HCT116 (cell line): ENCODE data around the gene MEI1. TPM values are rescaled to one million over a fixed set of nuclear protein-coding genes. Genes with fewer than 3 reads are reported as not detected.

Source experiments
- ATAC-seq: fragments of 200-7000 bp; cut with Tn5 transposase; 2 replicates; pipeline ENCODE4 v1.9.1; 2020; ENCODE audit warnings: mild to moderate bottlenecking, moderate library complexity
- BruUV-seq: library from RNA; stranded (reverse); fragments of 400-500 nt; replicated peaks from 2 replicates; lab custom pipeline; 2021; lab: Mats Ljungman, UMichigan
- CTCF ChIA-PET: fragments of 300-600 bp; sonication (Branson Sonifier 250); formaldehyde crosslinking; loops from one replicate; lab custom pipeline; 2021; ENCODE audit warnings: antibody characterized with exemption; lab: Charles Lee
- POLR2A ChIA-PET: fragments of 300-600, 350-600 bp; sonication (Branson Sonifier 250); formaldehyde crosslinking; loops from one replicate; lab custom pipeline; 2021; ENCODE audit warnings: antibody characterized with exemption; lab: Charles Lee
- RAD21 ChIA-PET, 2 experiments: fragments of 300-600 bp; sonication (Branson Sonifier 250); formaldehyde crosslinking; loops; one replicate each; lab custom pipeline; 2023; ENCODE audit warnings: low total read pairs in 2 of 2; ENCODE audit not compliant: uncharacterized antibody in 2 of 2, unreplicated experiment in 2 of 2, low non-redundant PET in 1 of 2; lab: Charles Lee
- DNase-seq: peaks from one replicate; pipeline ENCODE4 v3.0.0-alpha.2; 2010; ENCODE audit warnings: low read depth, low spot score
- H2AFZ ChIP-seq: fragments of 200-600 bp; shearing (Covaris generic), sonication (generic); 2 replicates; pipeline ENCODE4 v1.6.1; 2017; ENCODE audit warnings: low read depth, mixed run types, mixed read lengths, antibody characterized with exemption, low read length; ENCODE audit not compliant: poor library complexity, severe bottlenecking
- H3K27ac ChIP-seq: 2 replicates; pipeline ENCODE4 v1.5.1; 2012; ENCODE audit warnings: low read depth, low read length
- H3K27me3 ChIP-seq: fragments of 200-600 bp; sonication (generic); 2 replicates; pipeline ENCODE4 v1.6.1; 2016; ENCODE audit warnings: mixed run types, low read length, mixed read lengths; ENCODE audit not compliant: insufficient read depth
- H3K36me3 ChIP-seq, 2 experiments: fragments of 200-500 bp in 1 of 2; fragments of 200-600 bp in 1 of 2; sonication (Bioruptor generic) in 1 of 2; sonication (generic) in 1 of 2; 2 replicates each; pipeline versions ENCODE4 v1.5.1 to v1.6.1; 2014 to 2016; ENCODE audit warnings: low read length in 2 of 2, inconsistent platforms in 1 of 2, mixed read lengths in 1 of 2, mixed run types in 1 of 2; ENCODE audit not compliant: insufficient read depth in 2 of 2, control insufficient read depth in 1 of 2
- H3K4me1 ChIP-seq, 2 experiments: fragments of 200-600 bp in 1 of 2; sonication (generic) in 1 of 2; 2 replicates each; pipeline versions ENCODE4 v1.5.1 to v1.6.1; 2012 to 2017; ENCODE audit warnings: low read length in 2 of 2, inconsistent platforms in 1 of 2, mild to moderate bottlenecking in 1 of 2, mixed read lengths in 1 of 2, mixed run types in 1 of 2, moderate library complexity in 1 of 2; ENCODE audit not compliant: insufficient read depth in 2 of 2, control insufficient read depth in 1 of 2
- H3K4me2 ChIP-seq: fragments of 200-600 bp; sonication (generic); 2 replicates; pipeline ENCODE4 v1.6.1; 2017; ENCODE audit warnings: mixed run types, low read length, mixed read lengths
- H3K4me3 ChIP-seq, 2 experiments: fragments of 200-600 bp in 1 of 2; sonication (generic) in 1 of 2; replicated peaks in 1 of 2; 2 replicates each; pipeline ENCODE4 v1.5.1; 2011 to 2016; ENCODE audit warnings: low read length in 2 of 2, control low read depth in 1 of 2, low read depth in 1 of 2, mild to moderate bottlenecking in 1 of 2, mixed read lengths in 1 of 2, mixed run types in 1 of 2
- H3K79me2 ChIP-seq: fragments of 200-600 bp; sonication (generic); 2 replicates; pipeline ENCODE4 v1.6.1; 2017; ENCODE audit warnings: mild to moderate bottlenecking, mixed run types, low read length, moderate library complexity, mixed read lengths; ENCODE audit not compliant: insufficient read depth
- H3K9ac ChIP-seq: fragments of 200-600 bp; sonication (generic); 2 replicates; pipeline ENCODE4 v1.6.1; 2016; ENCODE audit warnings: low read length, mixed read lengths
- H3K9me2 ChIP-seq: fragments of 200-600 bp; sonication (generic), shearing (Covaris generic); 2 replicates; pipeline ENCODE4 v1.6.1; 2017; ENCODE audit warnings: mixed run types, mild to moderate bottlenecking, moderate library complexity; ENCODE audit not compliant: insufficient read depth
- H3K9me3 ChIP-seq, 2 experiments: fragments of 200-500 bp in 1 of 2; fragments of 200-600 bp in 1 of 2; sonication (Bioruptor generic) in 1 of 2; sonication (generic) in 1 of 2; 2 replicates each; pipeline ENCODE4 v1.6.1; 2014 to 2017; ENCODE audit warnings: low read length in 2 of 2, mixed read lengths in 2 of 2, inconsistent platforms in 1 of 2, low read depth in 1 of 2, mild to moderate bottlenecking in 1 of 2, mixed run types in 1 of 2, moderate library complexity in 1 of 2; ENCODE audit not compliant: control insufficient read depth in 1 of 2, insufficient read depth in 1 of 2
- H4K20me1 ChIP-seq: fragments of 200-600 bp; sonication (generic), shearing (Covaris generic); 2 replicates; pipeline ENCODE4 v1.6.1; 2017; ENCODE audit warnings: mixed run types, mild to moderate bottlenecking, moderate library complexity; ENCODE audit not compliant: insufficient read depth
- CBX3 ChIP-seq: IDR thresholded peaks from 2 replicates; pipeline ENCODE4 v1.6.1; 2012; ENCODE audit warnings: low read depth
- CEBPB ChIP-seq: IDR thresholded peaks from 2 replicates; pipeline ENCODE4 v1.6.1; 2012; ENCODE audit warnings: low read depth
- CTCF ChIP-seq, 3 experiments: fragments of 200-600 bp in 1 of 3; sonication (generic) in 1 of 3; IDR thresholded peaks in 2 of 3; conservative IDR thresholded peaks in 1 of 3; 2 replicates each; pipeline ENCODE4 v1.5.1; 2012 to 2017; ENCODE audit warnings: low read depth in 2 of 3, low read length in 2 of 3, antibody characterized with exemption in 1 of 3, borderline replicate concordance in 1 of 3, control low read depth in 1 of 3, mild to moderate bottlenecking in 1 of 3, mixed read lengths in 1 of 3, mixed run types in 1 of 3, moderate library complexity in 1 of 3; ENCODE audit not compliant: insufficient read depth in 1 of 3
- EGR1 ChIP-seq: IDR thresholded peaks from 2 replicates; pipeline ENCODE4 v1.6.1; 2012; ENCODE audit warnings: low read depth
- EZH2 ChIP-seq: fragments of 200-600 bp; sonication (generic); IDR thresholded peaks from 2 replicates; pipeline ENCODE4 v1.6.1; 2017; ENCODE audit warnings: antibody characterized with exemption, mixed run types
- FOSL1 ChIP-seq: IDR thresholded peaks from 2 replicates; pipeline ENCODE4 v1.6.1; 2012; ENCODE audit warnings: low read depth
- JUND ChIP-seq: IDR thresholded peaks from 2 replicates; pipeline ENCODE4 v1.6.1; 2012
- POLR2AphosphoS5 ChIP-seq: IDR thresholded peaks from 2 replicates; pipeline ENCODE4 v1.6.1; 2011; ENCODE audit warnings: mild to moderate bottlenecking, low read depth, low read length, moderate library complexity
- RAD21 ChIP-seq: IDR thresholded peaks from 2 replicates; pipeline ENCODE4 v1.6.1; 2012; ENCODE audit warnings: low read depth, mild to moderate bottlenecking
- REST ChIP-seq: IDR thresholded peaks from 2 replicates; pipeline ENCODE4 v1.6.1; 2012; ENCODE audit warnings: low read depth
- ZBTB33 ChIP-seq: IDR thresholded peaks from 2 replicates; pipeline ENCODE4 v1.6.1; 2011; ENCODE audit warnings: mild to moderate bottlenecking, low read length, moderate library complexity; ENCODE audit not compliant: insufficient replicate concordance; ENCODE audit errors: extremely low read depth
- ZFX ChIP-seq: fragments of 450-650 bp; IDR thresholded peaks from 2 replicates; pipeline ENCODE4 v1.6.1; 2017
- intact Hi-C: fragments of 100-400 bp; cut with micrococcal nuclease; formaldehyde crosslinking; loops from 2 replicates; pipeline ENCODE4 v1.10.0; 2022
- total RNA-seq: library from RNA; stranded (reverse); gene quantifications from one replicate; pipeline ENCODE4 v1.2.1, GENCODE V29; 2021; ENCODE audit not compliant: unreplicated experiment

Gene MEI1
- total RNA-seq, 1 experiment from 2014 or later, result 0.64 TPM

- Histone ChIP-seq H3K9me3 (no peaks in the 10 kb centered on the region), H3K27ac (no peak overlapping the region), H3K4me2 (no peak overlapping the region), H3K4me1 (peaks cover 0 to 13% of the 10 kb centered on the region in 2 experiments; a peak in 2 of 4 replicates), H3K4me3 (no peak overlapping the region), H3K9me2 (no peaks in the 10 kb centered on the region), H4K20me1 (no peaks in the 10 kb centered on the region), H3K36me3 (no peaks in the 10 kb centered on the region), H3K79me2 (no peaks in the 10 kb centered on the region), H2AFZ (no peak overlapping the region), H3K9ac (no peak overlapping the region), H3K27me3 (no peaks in the 10 kb centered on the region)
- intact Hi-C loops, result no loop called here
- RAD21 ChIA-PET, result no interaction called here
- no peak for TF ChIP-seq RAD21
- no peak for TF ChIP-seq EGR1
- TF ChIP-seq ZBTB33, result no peak
- TF ChIP-seq EZH2, result no peak
- no peak for TF ChIP-seq POLR2AphosphoS5
- TF ChIP-seq FOSL1, result no peak
- no peak for TF ChIP-seq CBX3
- no peak for TF ChIP-seq ZFX
- TF ChIP-seq CEBPB, result no peak
- TF ChIP-seq REST, result no peak
- TF ChIP-seq CTCF (IDR thresholded peaks at IDR 0.05 in 2 of 3, conservative IDR thresholded peaks at IDR 0.05 in 1 of 3; ENCODE audit: borderline replicate concordance in 1 of 3, insufficient read depth in 1 of 3, low read depth in 2 of 3, low read length in 2 of 3), result no peak
- no peak for TF ChIP-seq JUND
- ATAC-seq, result no peak
- no peak for DNase-seq
- no TSS peak for BruUV-seq
- POLR2A ChIA-PET, result no interaction called here
- CTCF ChIA-PET, result no interaction called here
Observed at GRCh38 chr22:41777749-41778425, 78.6 kb downstream of the MEI1 start.
